Mucosa of rectum (tissue), 2 donors: ENCODE results near the gene DMRTC2.

ENCODE experiments used
- H3K27ac ChIP-seq, 2 donors: one replicate each; pipeline ENCODE4 v1.7.0; 2013; ENCODE audit warnings: inconsistent platforms in 2 of 2, low read depth in 2 of 2, low read length in 2 of 2
- H3K27me3 ChIP-seq, 2 donors: one replicate each; pipeline ENCODE4 v1.7.0; 2013; ENCODE audit warnings: low read length in 2 of 2; ENCODE audit not compliant: control insufficient read depth in 2 of 2, insufficient read depth in 2 of 2
- H3K36me3 ChIP-seq, 2 donors: one replicate each; pipeline ENCODE4 v1.7.0; 2013; ENCODE audit warnings: low read length in 2 of 2; ENCODE audit not compliant: control insufficient read depth in 2 of 2, insufficient read depth in 2 of 2
- H3K4me1 ChIP-seq, 2 donors: one replicate each; pipeline ENCODE4 v1.7.0; 2013; ENCODE audit warnings: low read length in 2 of 2, mild to moderate bottlenecking in 1 of 2; ENCODE audit not compliant: control insufficient read depth in 2 of 2, insufficient read depth in 2 of 2
- H3K4me3 ChIP-seq, 2 donors: one replicate each; pipeline ENCODE4 v1.7.0; 2013; ENCODE audit warnings: low read length in 2 of 2
- H3K9ac ChIP-seq, 2 donors: one replicate each; pipeline ENCODE4 v1.7.0; 2013; ENCODE audit warnings: low read length in 2 of 2, low read depth in 1 of 2, mild to moderate bottlenecking in 1 of 2
- H3K9me3 ChIP-seq, 2 donors: one replicate each; pipeline ENCODE4 v1.7.0; 2013; ENCODE audit warnings: low read length in 2 of 2; ENCODE audit not compliant: control insufficient read depth in 2 of 2
- donor health status: healthy.
- donor health status: Normal muscosa, but diverticular disease.

Gene DMRTC2

DNA sequence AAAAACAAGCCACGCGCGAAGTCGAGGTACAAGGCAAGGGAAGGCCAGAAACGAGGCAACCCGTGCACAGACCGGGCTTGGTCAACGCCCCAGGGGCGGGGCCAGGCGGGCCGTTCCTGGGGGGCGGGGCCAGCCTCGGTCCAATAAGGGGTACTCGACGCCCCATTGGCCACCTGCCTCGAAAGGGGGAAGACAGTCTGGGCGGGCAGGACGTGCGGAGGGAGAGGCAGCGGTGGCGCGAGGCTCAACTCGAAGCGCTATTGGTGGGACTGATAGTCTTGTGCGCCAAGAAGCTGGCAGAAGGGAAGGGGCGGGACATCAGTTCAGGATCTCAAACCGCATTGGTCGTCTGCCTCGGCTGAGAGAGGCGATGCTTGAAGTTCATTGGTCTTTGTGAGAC lies 241 bp upstream of the DMRTC2 start, which contains the start of gene LYPD4:
Gene LYPD4, minus strand, starts transcription at position 83 of the 400 bp plus-strand sequence. CDS start 5,398 bp downstream, outside the sequence.
- Histone ChIP-seq H3K4me1 (no peaks in the 10 kb centered on the region), H3K27ac (no peak within 1 kb of the TSS), H3K9ac (no peak within 1 kb of the TSS), H3K27me3 (peaks cover 0 to 5% of the 10 kb centered on the region in 2 donors), H3K36me3 (no peaks in the 10 kb centered on the region), H3K9me3 (no peaks in the 10 kb centered on the region), H3K4me3 (no peak within 1 kb of the TSS)

DNA sequence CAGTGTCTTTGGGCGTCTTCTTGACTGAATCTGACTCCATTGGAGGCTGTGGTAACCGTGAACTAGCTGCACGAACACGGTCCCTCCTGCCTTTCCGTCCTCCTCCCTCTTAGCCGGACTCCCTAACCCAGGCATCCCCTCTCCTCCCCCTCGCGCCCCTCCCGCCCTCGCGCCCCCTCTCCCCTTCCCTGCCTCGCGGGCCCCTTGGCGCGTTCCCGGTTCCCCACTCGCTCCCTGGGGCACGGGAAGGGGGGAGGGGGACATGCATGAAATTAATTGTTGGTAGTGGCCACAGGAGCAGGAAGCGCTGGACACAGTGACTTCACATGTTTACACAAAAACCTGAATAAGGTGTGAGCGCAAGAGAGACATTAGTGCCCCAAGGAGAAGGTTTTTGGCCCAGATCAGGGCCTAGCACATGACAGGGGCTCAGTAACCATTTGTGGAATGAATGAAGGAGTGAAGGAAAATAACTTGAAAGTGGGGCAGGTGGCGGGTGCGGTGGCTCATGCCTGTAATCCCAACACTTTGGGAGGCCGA lies 279 bp downstream of the DMRTC2 start:
- H3K9ac ChIP-seq, result no peak overlapping the region
- no peaks in the 10 kb centered on the region for H3K36me3 ChIP-seq
- H3K27ac ChIP-seq, result no peak overlapping the region
- H3K9me3 ChIP-seq, result no peaks in the 10 kb centered on the region
- no peak overlapping the region for H3K4me3 ChIP-seq
- no peaks in the 10 kb centered on the region for H3K4me1 ChIP-seq
- peaks cover 0 to 5% of the 10 kb centered on the region in 2 donors for H3K27me3 ChIP-seq

DNA sequence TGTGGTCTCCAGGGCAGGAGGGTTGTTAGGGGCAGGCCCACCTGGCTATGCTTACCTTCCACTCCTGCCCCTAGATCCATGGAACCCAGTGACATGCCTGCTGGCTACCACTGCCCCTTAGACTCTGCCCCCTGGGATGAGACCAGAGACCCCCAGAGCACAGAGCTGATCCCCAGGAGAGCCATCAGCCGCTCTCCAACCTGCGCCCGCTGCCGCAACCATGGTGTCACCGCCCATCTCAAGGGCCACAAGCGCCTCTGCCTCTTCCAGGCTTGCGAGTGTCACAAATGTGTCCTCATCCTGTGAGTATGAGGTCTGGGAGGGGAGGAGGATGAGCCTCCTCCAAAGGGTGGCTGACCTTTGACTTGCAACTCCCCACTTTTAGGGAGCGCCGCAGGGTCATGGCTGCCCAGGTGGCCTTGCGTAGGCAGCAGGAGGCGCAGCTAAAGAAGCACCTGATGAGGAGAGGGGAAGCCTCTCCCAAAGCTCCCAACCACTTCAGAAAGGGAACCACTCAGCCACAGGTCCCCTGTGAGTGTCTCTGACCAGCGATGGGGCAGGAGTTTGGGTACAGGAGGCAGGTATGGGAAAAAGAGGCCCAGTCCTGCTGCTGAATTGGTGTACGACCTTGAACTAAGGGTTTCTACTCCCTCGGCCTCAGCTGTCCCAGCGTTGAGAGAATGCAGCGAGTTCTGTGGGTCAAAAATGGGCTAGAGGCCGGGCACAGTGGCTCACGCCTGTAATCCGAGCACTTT lies 2.7 kb downstream of the DMRTC2 start:
- Histone ChIP-seq H3K27ac (no peak overlapping the region), H3K36me3 (no peaks in the 10 kb centered on the region), H3K4me1 (no peaks in the 10 kb centered on the region), H3K9ac (no peak overlapping the region), H3K9me3 (no peaks in the 10 kb centered on the region), H3K27me3 (peaks cover 0 to 6% of the 10 kb centered on the region in 2 donors), H3K4me3 (no peak overlapping the region)

DNA sequence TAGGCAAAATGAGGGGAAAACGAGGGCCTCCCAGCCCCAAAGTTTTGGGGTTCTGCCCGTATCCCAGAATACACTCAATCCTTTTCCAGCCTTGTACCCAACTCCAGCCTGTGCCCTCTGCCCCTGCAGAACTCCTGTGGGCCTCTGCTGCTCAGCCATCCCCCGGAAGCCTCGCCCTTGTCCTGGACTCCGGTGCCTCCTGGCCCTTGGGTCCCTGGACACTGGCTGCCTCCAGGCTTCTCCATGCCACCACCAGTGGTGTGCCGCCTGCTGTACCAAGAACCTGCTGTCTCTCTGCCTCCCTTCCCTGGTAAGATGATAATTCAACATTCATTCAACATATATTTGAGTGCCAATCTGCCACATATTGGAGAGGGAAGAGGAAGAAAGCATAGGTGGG lies 3.8 kb downstream of the DMRTC2 start:
- Histone ChIP-seq H3K36me3 (no peaks in the 10 kb centered on the region), H3K9ac (no peak overlapping the region), H3K27me3 (peaks cover 0 to 8% of the 10 kb centered on the region in 2 donors), H3K9me3 (no peaks in the 10 kb centered on the region), H3K4me1 (no peaks in the 10 kb centered on the region), H3K27ac (no peak overlapping the region), H3K4me3 (no peak overlapping the region)

DNA sequence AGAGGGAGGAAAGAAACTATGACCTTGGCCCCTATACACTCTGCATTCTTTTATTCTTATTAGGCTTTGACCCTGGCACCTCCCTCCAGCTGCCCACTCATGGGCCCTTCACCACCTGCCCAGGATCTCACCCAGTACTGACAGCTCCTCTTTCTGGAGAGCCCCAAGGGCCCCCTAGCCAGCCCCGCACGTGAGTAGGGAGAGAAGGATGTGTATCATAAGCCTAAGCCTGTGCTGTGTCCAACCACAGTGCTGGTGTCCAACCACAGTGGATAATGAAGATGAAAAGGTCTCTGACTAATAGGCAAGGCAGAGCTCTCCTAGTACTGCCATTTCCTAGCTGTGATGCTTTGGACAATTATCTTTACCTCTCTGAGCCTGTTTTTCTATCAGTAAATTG lies 4.2 kb downstream of the DMRTC2 start:
- Histone ChIP-seq H3K27me3 (peaks cover 0 to 8% of the 10 kb centered on the region in 2 donors), H3K4me1 (no peaks in the 10 kb centered on the region), H3K4me3 (no peak overlapping the region), H3K9me3 (no peaks in the 10 kb centered on the region), H3K36me3 (no peaks in the 10 kb centered on the region), H3K9ac (no peak overlapping the region), H3K27ac (no peak overlapping the region)

DNA sequence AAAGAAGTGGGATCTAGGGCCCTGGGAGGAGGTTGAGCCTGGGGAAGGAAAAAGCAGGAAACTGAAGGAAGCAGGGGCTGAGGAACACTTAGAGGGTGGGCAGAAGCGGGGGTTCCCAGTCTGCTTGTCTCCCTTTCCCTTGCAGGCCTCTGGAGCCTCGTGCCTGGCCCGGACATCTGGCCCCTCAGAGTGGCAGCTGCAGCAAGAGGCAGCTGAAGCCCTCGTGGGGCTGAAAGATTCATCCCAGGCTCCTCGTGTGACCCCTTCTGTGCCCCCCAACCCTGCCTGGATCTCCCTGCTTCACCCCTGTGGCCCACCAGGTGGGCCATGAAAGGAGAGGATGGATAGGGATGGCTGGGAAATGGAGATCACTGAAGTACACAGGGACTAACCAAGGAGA lies 5.5 kb downstream of the DMRTC2 start:
- H3K4me3 ChIP-seq, result no peak overlapping the region
- no peaks in the 10 kb centered on the region for H3K36me3 ChIP-seq
- no peak overlapping the region for H3K9ac ChIP-seq
- H3K27me3 ChIP-seq, result peaks cover 0 to 8% of the 10 kb centered on the region in 2 donors
- no peaks in the 10 kb centered on the region for H3K9me3 ChIP-seq
- H3K4me1 ChIP-seq, result no peaks in the 10 kb centered on the region
- H3K27ac ChIP-seq, result no peak overlapping the region

DNA sequence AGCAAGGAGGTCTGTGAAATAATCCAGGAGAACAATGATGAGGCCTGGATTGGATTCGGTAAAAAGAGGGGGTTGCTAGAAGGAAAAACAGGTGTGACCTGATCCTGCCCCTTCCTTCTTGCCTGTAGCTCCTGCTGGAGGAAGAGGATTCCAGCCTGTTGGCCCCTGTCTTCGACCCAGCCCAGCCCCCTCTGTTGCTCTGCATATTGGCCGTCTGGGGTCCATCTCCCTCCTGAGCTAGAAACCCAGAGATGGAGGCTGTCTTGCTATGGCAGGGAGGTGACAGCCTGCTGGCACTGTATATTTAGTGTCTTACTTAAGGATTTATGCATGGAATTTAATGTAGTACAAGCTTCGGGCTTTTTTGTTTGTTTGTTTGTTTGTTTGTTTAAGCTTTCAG lies 6.6 kb downstream of the DMRTC2 start:
- H3K4me1 ChIP-seq, result no peaks in the 10 kb centered on the region
- no peak overlapping the region for H3K27ac ChIP-seq
- H3K4me3 ChIP-seq, result no peak overlapping the region
- no peaks in the 10 kb centered on the region for H3K9me3 ChIP-seq
- peaks cover 0 to 8% of the 10 kb centered on the region in 2 donors for H3K27me3 ChIP-seq
- H3K9ac ChIP-seq, result no peak overlapping the region
- no peaks in the 10 kb centered on the region for H3K36me3 ChIP-seq

DNA sequence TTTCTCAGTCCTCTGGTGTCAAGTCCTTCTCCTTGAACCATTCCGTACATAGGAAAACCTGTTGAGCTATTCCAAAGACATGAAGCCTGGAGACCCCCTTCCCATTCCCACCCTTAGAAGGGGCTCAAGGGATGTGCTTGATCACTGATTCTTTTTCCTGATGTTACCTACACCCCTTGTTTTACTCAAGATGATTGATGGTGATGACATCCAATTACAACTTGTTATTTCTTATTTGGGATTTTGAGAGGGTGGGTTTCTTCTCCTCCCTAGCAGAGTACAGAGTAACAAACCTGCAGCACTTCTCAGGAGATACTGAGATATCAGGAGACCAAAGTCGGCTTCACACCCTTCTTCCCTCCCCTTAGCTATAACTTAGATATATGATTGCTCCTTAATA lies 8.5 kb downstream of the DMRTC2 start:
- Histone ChIP-seq H3K27ac (no peak overlapping the region), H3K4me3 (no peak overlapping the region), H3K27me3 (peaks cover 0 to 6% of the 10 kb centered on the region in 2 donors), H3K36me3 (no peaks in the 10 kb centered on the region), H3K9ac (no peak overlapping the region), H3K4me1 (no peaks in the 10 kb centered on the region), H3K9me3 (no peaks in the 10 kb centered on the region)

DNA sequence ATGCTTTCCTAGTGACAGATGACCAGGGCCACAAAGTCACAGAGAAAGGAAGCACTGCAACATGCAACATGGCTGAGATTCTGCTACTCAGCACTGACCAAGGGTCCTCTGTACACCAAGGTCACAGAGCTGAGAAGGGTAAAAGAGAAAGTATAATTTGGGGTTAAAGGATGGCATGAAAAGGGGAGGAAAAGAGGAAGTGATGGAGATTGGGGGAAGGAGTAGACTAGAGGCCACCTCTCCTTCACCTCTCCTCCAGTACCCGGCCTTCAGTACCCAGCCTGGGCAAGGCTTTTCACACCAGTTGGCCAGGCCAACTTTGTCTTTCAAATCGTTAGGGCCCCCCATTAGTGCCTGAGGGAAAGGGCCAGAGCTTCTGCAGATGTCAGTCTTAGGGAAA lies 8.9 kb downstream of the DMRTC2 start:
- Histone ChIP-seq H3K36me3 (no peaks in the 10 kb centered on the region), H3K4me3 (no peak overlapping the region), H3K9ac (no peak overlapping the region), H3K4me1 (no peaks in the 10 kb centered on the region), H3K9me3 (no peaks in the 10 kb centered on the region), H3K27me3 (peaks cover 0 to 6% of the 10 kb centered on the region in 2 donors), H3K27ac (no peak overlapping the region)

DNA sequence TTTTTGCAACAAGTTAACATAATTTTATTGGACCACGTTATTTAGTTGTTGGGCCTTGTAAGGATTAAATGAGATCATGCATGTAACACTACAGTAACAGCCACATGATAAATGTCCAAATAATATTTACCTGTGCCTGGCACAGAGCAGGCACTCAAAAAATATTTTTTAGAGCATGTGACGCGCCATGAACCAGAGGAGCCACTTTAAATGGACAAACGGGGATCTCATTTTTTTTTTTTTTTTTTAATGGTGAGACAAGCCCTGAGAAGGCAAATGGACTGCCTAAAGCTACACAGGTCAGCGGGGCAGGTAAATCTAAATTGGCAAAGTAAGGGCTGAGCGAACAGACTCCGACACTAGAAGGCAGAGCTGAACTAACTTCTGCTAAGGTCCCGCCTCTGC lies 14.4 kb downstream of the DMRTC2 start:
- H3K4me1 ChIP-seq, result peaks cover 28 to 31% of the 10 kb centered on the region in 2 donors
- no peaks in the 10 kb centered on the region for H3K27me3 ChIP-seq
- no peaks in the 10 kb centered on the region for H3K9me3 ChIP-seq
- H3K9ac ChIP-seq, result peak overlapping the region; percentile 49 to 53
- peaks cover 26 to 28% of the 10 kb centered on the region in 2 donors for H3K36me3 ChIP-seq
- peak overlapping the region; percentile 98 to 99 for H3K27ac ChIP-seq
- H3K4me3 ChIP-seq, result peak overlapping the region; percentile 89 to 97
